SK-N-MC (cell line): Measurements from ENCODE around the gene DLGAP1.

Experiments used
- EZH2 ChIP-seq: fragments of 200-600 bp; sonication (generic); IDR thresholded peaks from one replicate; pipeline ENCODE4 v1.6.1; 2017; ENCODE audit warnings: antibody characterized with exemption
- FOXP2 ChIP-seq: optimal IDR thresholded peaks from 2 replicates; pipeline ENCODE3; 2011; ENCODE audit warnings: mild to moderate bottlenecking, moderate library complexity; ENCODE audit not compliant: insufficient read depth; ENCODE audit errors: extremely low read length, control extremely low read depth
- POLR2AphosphoS5 ChIP-seq: IDR thresholded peaks from 2 replicates; pipeline ENCODE4 v1.6.1; 2012; ENCODE audit warnings: mild to moderate bottlenecking, low read depth, low read length, borderline replicate concordance

DNA sequence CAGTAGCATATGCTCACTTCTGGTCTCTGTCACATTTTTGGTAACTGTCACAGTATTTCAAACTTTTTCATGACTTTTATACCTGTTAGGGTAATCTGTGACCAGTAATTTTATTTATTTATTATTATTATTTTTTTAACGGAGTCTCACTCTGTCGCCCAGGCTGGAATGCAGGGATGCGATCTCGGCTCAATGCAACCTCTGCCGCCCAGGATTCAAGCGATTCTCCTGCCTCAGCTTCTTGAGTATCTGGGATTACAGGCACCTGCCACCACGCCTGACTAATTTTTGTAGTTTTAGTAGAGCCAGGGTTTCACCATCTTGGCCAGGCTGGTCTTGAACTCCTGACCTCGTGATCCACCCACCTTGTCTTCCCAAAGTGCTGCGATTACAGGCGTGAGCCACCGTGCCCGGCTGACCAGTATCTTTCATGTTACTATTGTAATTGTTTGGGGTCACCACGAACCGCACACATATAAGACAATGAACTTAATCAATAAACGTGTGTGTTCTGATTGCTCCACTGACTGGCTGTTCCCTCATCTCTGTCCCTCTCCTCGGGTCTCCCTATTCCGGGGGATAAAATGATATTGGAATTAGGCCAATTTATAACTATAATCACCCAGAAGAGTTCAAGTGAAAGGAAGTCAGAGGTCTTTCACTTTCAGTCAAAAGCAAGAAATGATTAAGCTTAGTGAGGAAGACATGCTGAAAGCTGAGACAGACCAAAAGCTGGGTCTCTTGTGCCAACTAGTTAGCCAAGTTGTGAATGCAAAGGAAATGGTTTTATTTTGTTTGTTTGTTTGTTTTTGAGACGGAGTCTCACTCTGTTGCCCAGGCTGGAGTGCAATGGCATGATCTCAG is 982.2 kb downstream of the DLGAP1 start:
- TF ChIP-seq EZH2 (no peak), POLR2AphosphoS5 (no peak), FOXP2 (no peak)
